Inflammatory macrophage (primary cell): Measurements from ENCODE around the gene RAD50.
"Not testable (repeated sequence)": the region's sequence is repeated elsewhere in the genome, so short reads cannot be mapped to it uniquely, and the experiment has no call there.

Experiments used
- DNase-seq, 2 donors: peaks; one replicate each; pipeline ENCODE4 v3.0.0-alpha.2; 2020 to 2022

Gene RAD50

DNA sequence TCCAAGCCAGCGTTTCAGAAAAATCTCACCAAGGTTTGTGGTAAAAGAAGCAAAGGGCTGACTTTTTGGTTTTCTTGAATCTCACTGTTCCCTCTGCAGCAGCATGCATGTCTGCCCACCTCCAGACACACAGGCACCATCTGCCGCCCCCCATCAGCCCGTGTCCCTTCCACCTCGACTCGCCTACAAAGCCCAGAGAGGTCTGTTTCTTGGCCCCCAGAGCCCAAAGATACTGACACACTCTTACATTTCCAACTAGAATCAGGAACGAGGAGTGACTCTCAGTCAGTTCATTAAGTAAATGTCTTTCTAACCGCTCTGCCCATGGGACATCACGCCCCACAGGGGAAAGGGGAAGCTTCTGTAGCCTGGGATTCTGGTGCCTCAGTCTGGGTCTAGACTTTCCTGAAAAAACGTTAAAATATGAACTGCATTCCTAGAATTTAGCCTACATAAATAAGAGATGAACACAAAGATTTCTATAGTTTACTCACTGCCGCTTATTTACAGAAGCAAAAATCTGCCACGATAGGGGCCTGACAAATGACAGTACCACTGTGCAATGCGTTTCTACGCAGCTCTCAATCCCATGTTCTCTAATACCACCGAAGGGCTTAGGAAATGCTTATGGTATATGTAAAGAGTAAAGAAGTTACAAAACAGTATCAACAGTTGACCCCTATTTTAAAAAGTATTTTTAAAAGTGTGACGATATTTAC, 121.1 kb downstream of the RAD50 start:
- no peak for DNase-seq

DNA sequence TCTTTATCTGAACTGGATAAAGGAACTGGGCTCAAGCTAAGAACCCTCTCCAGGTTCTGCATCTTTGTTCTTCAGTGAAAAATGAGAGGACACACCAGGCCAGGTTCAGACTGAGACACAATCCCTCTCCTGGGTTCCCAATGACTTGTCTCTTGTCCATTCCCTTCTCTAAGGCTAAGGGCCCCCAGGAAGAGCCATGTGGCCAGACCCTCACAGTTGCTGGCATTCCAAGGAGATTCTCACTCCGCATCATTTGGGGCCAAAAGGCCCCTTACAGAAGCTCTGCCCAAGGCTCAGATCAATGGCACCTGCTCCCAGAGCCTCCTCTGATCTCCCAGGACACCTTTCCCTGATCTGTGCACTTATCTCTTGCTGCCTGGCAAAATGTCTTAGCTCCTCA, 122.0 kb downstream of the RAD50 start:
- DNase-seq, result no peak

DNA sequence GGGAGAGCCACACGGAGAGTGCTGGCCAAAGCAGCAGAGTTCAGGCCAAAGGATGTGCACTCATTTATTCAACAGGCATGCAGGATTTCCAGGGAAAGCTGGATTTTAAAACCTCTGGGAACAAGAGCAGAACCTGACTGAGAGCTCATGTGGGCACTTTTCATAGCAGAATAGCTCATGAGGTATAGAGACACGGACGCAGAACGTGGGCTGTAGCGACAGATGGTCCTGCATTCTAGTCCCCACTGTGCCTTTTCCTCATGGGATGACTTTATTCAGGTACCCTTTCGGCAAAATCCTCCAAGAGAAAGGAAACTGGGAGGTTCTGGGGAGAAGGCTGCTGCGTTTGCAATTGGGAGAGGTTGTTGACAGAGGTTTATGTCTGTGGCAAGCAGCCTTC, 122.4 kb downstream of the RAD50 start:
- no peak for DNase-seq

- DNase-seq, result no peak
Observed at GRCh38 chr5:132679717-132680380, 123.1 kb downstream of the RAD50 start.

GRCh38 chr5:132680780-132681475, 124.2 kb downstream of the RAD50 start:
- no peak for DNase-seq

GRCh38 chr5:132681476-132681831, 124.7 kb downstream of the RAD50 start:
- DNase-seq, result no peak

DNA sequence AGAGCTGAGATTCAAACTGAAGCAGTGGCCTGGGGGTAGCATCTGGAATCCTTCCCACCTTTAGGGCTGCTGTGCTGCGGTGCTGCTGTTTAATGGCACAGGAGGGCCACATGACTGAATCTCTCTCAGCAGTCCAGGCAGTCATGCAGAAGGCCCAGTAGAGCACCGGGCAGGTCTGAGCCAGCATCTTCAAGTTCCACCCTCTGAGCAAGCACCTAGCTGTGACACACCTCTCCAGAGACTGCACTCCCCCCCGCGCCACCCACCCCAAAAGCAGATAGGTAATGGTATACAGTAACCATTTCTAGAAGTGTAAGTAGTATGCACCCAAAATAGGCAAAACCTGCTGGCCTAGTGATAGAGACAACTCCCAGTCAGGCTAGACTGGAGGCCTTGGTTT, 125.2 kb downstream of the RAD50 start:
- DNase-seq, result no peak

DNA sequence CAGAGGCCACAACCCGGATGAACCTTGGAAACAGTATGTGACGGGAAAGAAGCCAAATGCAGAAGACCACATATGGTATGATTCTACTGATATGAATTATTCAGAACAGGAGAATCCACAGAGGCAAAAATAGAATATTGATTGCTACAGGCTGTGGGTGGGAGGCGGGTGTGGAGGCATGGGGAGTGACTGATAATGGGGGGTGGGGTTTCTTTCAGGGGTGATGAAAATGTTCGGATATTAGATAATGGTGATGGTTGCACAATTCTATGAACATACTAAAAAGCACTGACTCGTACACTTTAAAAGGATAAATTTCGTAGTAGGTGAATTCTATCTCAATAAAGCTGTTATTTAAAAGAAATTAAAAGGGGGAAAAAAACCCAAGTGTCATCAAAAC, 127.7 kb downstream of the RAD50 start:
- DNase-seq, result no peak

- DNase-seq, result no peak
Observed at GRCh38 chr5:132684922-132685720, 128.3 kb downstream of the RAD50 start.

GRCh38 chr5:132686193-132686592, 129.4 kb downstream of the RAD50 start:
- no peak for DNase-seq

DNA sequence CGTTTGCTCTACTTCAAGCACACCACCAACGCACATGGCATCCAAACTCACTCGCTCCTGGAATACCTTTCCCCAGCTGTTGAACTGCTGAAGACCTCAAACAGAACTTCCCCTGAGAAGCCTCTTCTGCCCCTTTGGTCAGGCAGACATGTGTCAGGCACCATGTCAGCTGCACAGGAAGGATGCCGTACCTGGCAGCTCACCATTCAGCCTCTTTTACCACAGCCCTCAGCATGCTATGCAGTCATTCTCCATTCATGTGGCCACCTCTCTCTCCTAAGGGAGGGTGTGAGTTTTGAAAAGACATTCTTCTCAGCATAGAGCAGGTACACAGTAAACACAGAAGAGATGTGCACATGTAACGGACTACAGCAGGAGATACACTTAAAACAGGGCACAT, 131.2 kb downstream of the RAD50 start:
- DNase-seq, result no peak

- no peak for DNase-seq
Observed at GRCh38 chr5:132688536-132689339, 132.0 kb downstream of the RAD50 start.

DNA sequence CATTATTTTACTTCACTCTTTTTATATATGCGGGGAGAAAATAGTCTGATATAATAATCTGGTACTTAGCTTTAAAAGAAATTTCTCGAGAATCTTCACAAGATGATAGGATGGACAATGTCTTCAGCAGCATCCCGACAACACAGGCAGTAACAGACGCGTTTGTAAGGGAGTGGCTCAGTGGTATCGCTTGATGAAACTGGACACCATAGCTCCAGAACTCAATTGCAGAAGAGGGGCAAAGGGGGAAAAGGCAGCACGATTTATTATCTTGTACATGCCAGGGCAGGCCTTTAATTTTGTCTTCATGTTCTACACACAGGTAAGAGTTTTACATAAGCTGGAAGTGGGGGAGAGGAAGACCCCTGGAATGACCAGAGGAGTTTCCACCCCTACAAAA, 132.7 kb downstream of the RAD50 start:
- DNase-seq, result no peak

DNA sequence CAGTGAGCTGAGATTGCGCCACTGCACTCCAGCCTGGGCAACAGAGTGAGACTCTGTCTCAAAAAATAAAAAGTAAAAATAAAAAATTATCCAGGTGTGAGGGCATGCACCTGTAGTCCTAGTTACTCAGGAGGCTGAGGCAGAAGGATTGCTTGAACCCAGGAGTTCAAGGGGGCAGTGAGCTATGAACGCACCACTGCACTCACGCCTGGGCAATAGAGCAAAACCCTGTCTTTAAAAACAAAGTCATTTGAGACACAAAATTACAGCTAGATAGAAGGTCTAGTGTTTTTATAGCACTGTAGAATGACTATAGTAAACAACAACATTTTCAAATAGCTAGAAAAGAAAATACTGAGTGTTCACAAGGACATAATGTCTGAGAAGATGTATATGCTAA, 133.4 kb downstream of the RAD50 start:
- DNase-seq, result no peak

- DNase-seq, result not testable (repeated sequence)
Observed at GRCh38 chr5:132691755-132692631, 135.2 kb downstream of the RAD50 start.

DNA sequence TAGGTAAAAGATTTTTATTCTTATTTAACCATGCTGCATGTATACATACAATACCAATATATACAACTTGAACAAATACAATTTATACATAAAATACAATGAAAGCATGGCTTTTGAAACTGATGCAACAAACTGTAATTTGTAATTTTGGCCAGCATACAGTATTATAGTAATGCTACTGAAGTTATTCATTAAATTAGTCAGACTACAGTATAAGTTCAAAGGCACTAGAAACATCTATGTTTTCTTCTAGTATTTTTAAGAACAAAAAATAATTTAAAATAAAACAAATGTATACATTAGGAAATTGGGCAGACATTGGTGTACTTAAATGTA, 135.8 kb downstream of the RAD50 start:
- no peak for DNase-seq
